H1 (cell line): ENCODE data around the gene PCDHGB5. TPM values are rescaled to one million over a fixed set of nuclear protein-coding genes. Genes with fewer than 3 reads are reported as not detected.

ENCODE experiments used
- CTCF ChIA-PET: fragments of 300-600 bp; sonication (Branson Sonifier 250); formaldehyde crosslinking; loops from one replicate; lab custom pipeline; 2021; ENCODE audit not compliant: partially characterized antibody; lab: Charles Lee
- POLR2A ChIA-PET: fragments of 300-600 bp; sonication (Branson Sonifier 250); formaldehyde crosslinking; loops from one replicate; lab custom pipeline; 2021; ENCODE audit warnings: inconsistent platforms; ENCODE audit not compliant: partially characterized antibody; lab: Charles Lee
- DNase-seq, 2 experiments: peaks; one replicate each; pipeline versions ENCODE4 v3.0.0 to v3.0.0-alpha.2; 2010 to 2022; ENCODE audit warnings: low spot score in 2 of 2, low read depth in 1 of 2, mixed read lengths in 1 of 2
- FAIRE-seq: peaks from 2 replicates; lab custom pipeline; 2011; peaks lifted over from hg19 to GRCh38; lab: Jason Lieb, UNC
- H2AFZ ChIP-seq: 2 replicates; pipeline ENCODE4 v1.8.1; 2012; ENCODE audit warnings: low read length, inconsistent platforms
- H2AK5ac ChIP-seq: 2 replicates; pipeline ENCODE4 v1.6.1; 2013; ENCODE audit warnings: low read depth, low read length
- H2BK120ac ChIP-seq: replicated peaks from 2 replicates; pipeline ENCODE3; 2013; ENCODE audit warnings: low read depth, low read length, inconsistent platforms
- H2BK12ac ChIP-seq: 2 replicates; pipeline ENCODE4 v1.6.1; 2013; ENCODE audit warnings: low read depth, low read length
- H2BK15ac ChIP-seq: 2 replicates; pipeline ENCODE4 v1.6.1; 2013; ENCODE audit warnings: low read length
- H2BK20ac ChIP-seq: 2 replicates; pipeline ENCODE4 v1.6.1; 2013; ENCODE audit warnings: low read length
- H2BK5ac ChIP-seq: 2 replicates; pipeline ENCODE4 v1.6.1; 2013; ENCODE audit warnings: low read depth, low read length
- H3K14ac ChIP-seq: 2 replicates; pipeline ENCODE4 v1.6.1; 2013; ENCODE audit warnings: inconsistent platforms; ENCODE audit not compliant: insufficient read length
- H3K18ac ChIP-seq: 2 replicates; pipeline ENCODE4 v1.6.1; 2013; ENCODE audit warnings: low read length; ENCODE audit errors: extremely low read depth
- H3K23ac ChIP-seq: 2 replicates; pipeline ENCODE4 v1.6.1; 2013; ENCODE audit warnings: inconsistent platforms; ENCODE audit not compliant: insufficient read length
- H3K23me2 ChIP-seq: 2 replicates; pipeline ENCODE4 v1.6.1; 2013; ENCODE audit warnings: low read depth, low read length
- H3K27ac ChIP-seq: 2 replicates; pipeline ENCODE4 v1.6.1; 2011; ENCODE audit warnings: low read depth, low read length, inconsistent platforms
- H3K27me3 ChIP-seq, 4 experiments: replicated peaks in 1 of 4; 1 replicate in 1 of 4; 2 replicates in 3 of 4; pipeline versions ENCODE4 v1.6.1 to v1.8.1; 2011 to 2013; ENCODE audit warnings: low read length in 3 of 4, mild to moderate bottlenecking in 3 of 4, inconsistent platforms in 2 of 4, mixed read lengths in 2 of 4, moderate library complexity in 1 of 4; ENCODE audit not compliant: control insufficient read depth in 3 of 4, insufficient read depth in 3 of 4; ENCODE audit errors: extremely low read depth in 1 of 4
- H3K36me3 ChIP-seq, 4 experiments: 2 replicates each; pipeline versions ENCODE4 v1.6.1 to v1.8.1; 2011 to 2013; ENCODE audit warnings: mild to moderate bottlenecking in 4 of 4, low read length in 3 of 4, moderate library complexity in 2 of 4, control low read depth in 1 of 4, inconsistent platforms in 1 of 4; ENCODE audit not compliant: insufficient read depth in 4 of 4, control insufficient read depth in 2 of 4
- H3K4ac ChIP-seq: replicated peaks from 2 replicates; pipeline ENCODE3; 2013; ENCODE audit warnings: low read length, low read depth, mixed read lengths, inconsistent platforms; ENCODE audit not compliant: insufficient read length
- H3K4me1 ChIP-seq, 4 experiments: replicated peaks in 1 of 4; 1 replicate in 1 of 4; 2 replicates in 3 of 4; pipeline versions ENCODE4 v1.6.1 to v1.8.1; 2011 to 2013; ENCODE audit warnings: low read length in 3 of 4, inconsistent platforms in 2 of 4, mixed read lengths in 1 of 4; ENCODE audit not compliant: insufficient read depth in 4 of 4, control insufficient read depth in 3 of 4
- H3K4me2 ChIP-seq, 2 experiments: 2 replicates each; pipeline versions ENCODE4 v1.6.1 to v1.8.1; 2011 to 2013; ENCODE audit warnings: low read depth in 2 of 2, low read length in 2 of 2, control low read depth in 1 of 2, inconsistent platforms in 1 of 2, mild to moderate bottlenecking in 1 of 2; ENCODE audit not compliant: insufficient read depth in 1 of 2
- H3K4me3 ChIP-seq, 4 experiments: fragments of 200-600, 300-600 bp in 1 of 4; sonication (generic), shearing (Covaris generic), sonication (Bioruptor Twin) in 1 of 4; 2 replicates each; pipeline versions ENCODE4 v1.5.1 to v1.8.1; 2011 to 2016; ENCODE audit warnings: low read length in 4 of 4, low read depth in 3 of 4, control low read depth in 2 of 4, inconsistent platforms in 2 of 4, mild to moderate bottlenecking in 2 of 4, mixed read lengths in 1 of 4, moderate library complexity in 1 of 4; ENCODE audit not compliant: insufficient read depth in 2 of 4; ENCODE audit errors: extremely low read depth in 1 of 4
- H3K56ac ChIP-seq: replicated peaks from 2 replicates; pipeline ENCODE3; 2013; ENCODE audit warnings: low read depth, mild to moderate bottlenecking, mixed read lengths, low read length, inconsistent platforms; ENCODE audit not compliant: insufficient read length
- H3K79me1 ChIP-seq: 2 replicates; pipeline ENCODE4 v1.6.1; 2013; ENCODE audit warnings: low read depth, low read length, control low read depth
- H3K79me2 ChIP-seq, 2 experiments: 2 replicates each; pipeline versions ENCODE4 v1.6.1 to v1.8.1; 2012 to 2013; ENCODE audit warnings: low read length in 2 of 2, mild to moderate bottlenecking in 2 of 2, inconsistent platforms in 1 of 2; ENCODE audit not compliant: insufficient read depth in 2 of 2, control insufficient read depth in 1 of 2
- H3K9ac ChIP-seq, 4 experiments: replicated peaks in 1 of 4; 1 replicate in 1 of 4; 2 replicates in 3 of 4; pipeline versions ENCODE4 v1.6.1 to v1.8.1; 2011 to 2013; ENCODE audit warnings: low read depth in 3 of 4, low read length in 3 of 4, control low read depth in 2 of 4, mild to moderate bottlenecking in 2 of 4, moderate library complexity in 2 of 4, inconsistent platforms in 1 of 4; ENCODE audit errors: extremely low read depth in 1 of 4
- H3K9me3 ChIP-seq, 2 experiments: 2 replicates each; pipeline versions ENCODE4 v1.6.1 to v1.8.1; 2012 to 2013; ENCODE audit warnings: mild to moderate bottlenecking in 2 of 2, moderate library complexity in 2 of 2, control low read depth in 1 of 2, inconsistent platforms in 1 of 2, low read depth in 1 of 2, low read length in 1 of 2, mixed read lengths in 1 of 2; ENCODE audit not compliant: insufficient read depth in 2 of 2
- H4K20me1 ChIP-seq, 2 experiments: replicated peaks in 1 of 2; 2 replicates each; pipeline versions ENCODE3 to v1.8.1; 2011 to 2013; ENCODE audit warnings: inconsistent platforms in 2 of 2, low read length in 2 of 2, mild to moderate bottlenecking in 1 of 2; ENCODE audit not compliant: insufficient read depth in 2 of 2, control insufficient read depth in 1 of 2
- H4K5ac ChIP-seq: 2 replicates; pipeline ENCODE4 v1.6.1; 2013; ENCODE audit warnings: low read length, low read depth, mixed read lengths, inconsistent platforms; ENCODE audit not compliant: insufficient read length
- H4K8ac ChIP-seq: 2 replicates; pipeline ENCODE4 v1.8.0; 2013; ENCODE audit warnings: mild to moderate bottlenecking, moderate library complexity, low read length, inconsistent platforms; ENCODE audit not compliant: insufficient read depth; ENCODE audit errors: extremely low read depth
- H4K91ac ChIP-seq: replicated peaks from 2 replicates; pipeline ENCODE3; 2013; ENCODE audit warnings: low read length, mixed read lengths, inconsistent platforms; ENCODE audit not compliant: insufficient read length
- EP300 ChIP-seq, 2 experiments: IDR thresholded peaks; 1 replicate in 1 of 2; 2 replicates in 1 of 2; pipeline ENCODE4 v1.6.1; 2011 to 2012; ENCODE audit warnings: low read depth in 2 of 2, low read length in 2 of 2, mild to moderate bottlenecking in 2 of 2, borderline replicate concordance in 1 of 2, inconsistent platforms in 1 of 2, moderate library complexity in 1 of 2
- GABPA ChIP-seq: IDR thresholded peaks from 2 replicates; pipeline ENCODE4 v1.6.1; 2011; ENCODE audit warnings: mild to moderate bottlenecking, low read length, moderate library complexity, borderline replicate concordance; ENCODE audit not compliant: insufficient read depth
- GTF2F1 ChIP-seq: IDR thresholded peaks from 2 replicates; pipeline ENCODE4 v1.6.1; 2012; ENCODE audit warnings: low read depth, low read length, improper control_type of control experiment, borderline replicate concordance
- MAFK ChIP-seq: IDR thresholded peaks from 2 replicates; pipeline ENCODE4 v1.6.1; 2012; ENCODE audit warnings: low read depth, mild to moderate bottlenecking, improper control_type of control experiment, low read length
- POLR2AphosphoS5 ChIP-seq: IDR thresholded peaks from 2 replicates; pipeline ENCODE4 v1.6.1; 2011; ENCODE audit warnings: low read depth, low read length
- RBBP5 ChIP-seq: IDR thresholded peaks from 2 replicates; pipeline ENCODE4 v1.7.1; 2012; ENCODE audit warnings: low read depth, mild to moderate bottlenecking, inconsistent platforms, low read length, moderate library complexity, borderline replicate concordance
- SP4 ChIP-seq: IDR thresholded peaks from 2 replicates; pipeline ENCODE4 v1.6.1; 2012; ENCODE audit warnings: low read length, inconsistent platforms
- TAF1 ChIP-seq: IDR thresholded peaks from 2 replicates; pipeline ENCODE4 v1.6.1; 2011; ENCODE audit warnings: mild to moderate bottlenecking, low read depth, low read length
- TCF12 ChIP-seq: IDR thresholded peaks from 2 replicates; pipeline ENCODE4 v1.6.1; 2011; ENCODE audit warnings: low read depth, mild to moderate bottlenecking, low read length
- USF2 ChIP-seq: IDR thresholded peaks from 2 replicates; pipeline ENCODE4 v1.6.1; 2011; ENCODE audit warnings: low read length, improper control_type of control experiment
- WGBS, 2 experiments: shearing (Covaris generic) in 1 of 2; methylation state at CpG; one replicate each; pipeline versions ENCODE4 v1.1.6 to v1.1.7; 2013 to 2015; ENCODE audit warnings: low lambda C conversion rate in 2 of 2, mixed read lengths in 2 of 2, inconsistent platforms in 1 of 2, low coverage in 1 of 2, missing lambda C conversion rate in 1 of 2; ENCODE audit not compliant: insufficient replicate concordance in 2 of 2, insufficient coverage in 1 of 2, insufficient read length in 1 of 2; ENCODE audit errors: extremely low coverage in 1 of 2, missing lambda C conversion rate in 1 of 2; 5-methylcytosine and 5-hydroxymethylcytosine counted together
- polyA plus RNA-seq, 7 experiments: library from polyadenylated mRNA; depleted of rRNA in 3 of 7; stranded (reverse) in 5 of 7; unstranded in 2 of 7; fragments of >200 nt in 5 of 7; fragments of 200-250 nt in 2 of 7; gene quantifications; 1 replicate in 5 of 7; 2 replicates in 1 of 7; 4 replicates in 1 of 7; pipeline versions ENCODE4 v1.2.1 to v1.2.3, GENCODE V29; 2011 to 2013; ENCODE audit warnings: missing spikeins in 2 of 7, mixed read lengths in 2 of 7
- total RNA-seq: library from RNA; stranded (reverse); fragmentation: NEBNext Ultra II Directional; extraction: Animal tissue kit (Norgen Biotek cat#: 25700); gene quantifications from 2 replicates; pipeline ENCODE4 v1.2.1, GENCODE V29; 2021

Gene PCDHGB5
- total and polyA plus RNA-seq, 2 of the 8 experiments (the other 6 are each of a cell fraction or from before 2014, with no cell fraction given): 1.1 to 2.6 TPM

GRCh38 chr5:141384471-141385267 lies 13.1 kb upstream of the PCDHGB5 start:
- no peak overlapping the region for H3K18ac ChIP-seq
- no peak overlapping the region for H2BK5ac ChIP-seq
- H3K79me2 ChIP-seq: no peaks in the 10 kb centered on the region
- H4K5ac ChIP-seq: no peak overlapping the region
- no peak overlapping the region for H2BK12ac ChIP-seq
- H2BK20ac ChIP-seq: no peak overlapping the region
- H2AFZ ChIP-seq: no peak overlapping the region
- H2BK15ac ChIP-seq: no peak overlapping the region
- H3K4me3 ChIP-seq: no peak overlapping the region
- no peak overlapping the region for H3K4ac ChIP-seq
- no peak overlapping the region for H3K23ac ChIP-seq
- no peaks in the 10 kb centered on the region for H3K4me1 ChIP-seq
- H3K56ac ChIP-seq: no peak overlapping the region
- no peaks in the 10 kb centered on the region for H3K79me1 ChIP-seq
- no peak overlapping the region for H2AK5ac ChIP-seq
- 91% methylated on average over 43 of the region's 43 CpGs; no CpG with 5 or more reads in 1 of the 2 experiments for WGBS, 2 experiments
- no peaks in the 10 kb centered on the region; the same call in 1 of the 2 replicates for H3K23me2 ChIP-seq
- no peak overlapping the region for H4K8ac ChIP-seq
- no peaks in the 10 kb centered on the region for H4K20me1 ChIP-seq
- no peak overlapping the region for H3K9ac ChIP-seq
- H3K36me3 ChIP-seq: peaks cover 0 to 14% (median 0%) of the 10 kb centered on the region in 4 experiments; a peak in 2 of 8 replicates
- H4K91ac ChIP-seq: no peak overlapping the region
- no peak overlapping the region for H3K27ac ChIP-seq
- FAIRE-seq: no peak
- H3K4me2 ChIP-seq: no peak overlapping the region
- H3K9me3 ChIP-seq: peaks cover 37 to 41% of the 10 kb centered on the region in 2 experiments
- ChIA-PET POLR2A (no interaction called here), CTCF (no interaction called here)
- no peaks in the 10 kb centered on the region; a peak in 1 of 7 replicates for H3K27me3 ChIP-seq
- DNase-seq: no peak
- H2BK120ac ChIP-seq: no peak overlapping the region
- no peak overlapping the region for H3K14ac ChIP-seq
- TF ChIP-seq GABPA (no peak), POLR2AphosphoS5 (no peak), RBBP5 (no peak), SP4 (no peak), USF2 (no peak), EP300 (IDR thresholded peaks at IDR 0.05; ENCODE audit: borderline replicate concordance in 1 of 2, low read depth in 2 of 2, low read length in 2 of 2) (no peak), TAF1 (no peak), TCF12 (no peak), GTF2F1 (no peak), MAFK (no peak)
